Globus pallidus (tissue), 1 donor: ENCODE data around the gene BABAM2.

ENCODE experiments used
- DNase-seq: peaks from one replicate; pipeline ENCODE4 v3.0.0-alpha.2; 2015; ENCODE audit warnings: low spot score

The BABAM2 gene

GRCh38 chr2:28163627-28164279 is 273.2 kb downstream of the BABAM2 start:
- DNase-seq, result no peak

- DNase-seq, result peak; percentile 26
Measured at GRCh38 chr2:28164280-28164801, 273.8 kb downstream of the BABAM2 start.

- DNase-seq, result no peak
Measured at GRCh38 chr2:28165087-28165635, 274.6 kb downstream of the BABAM2 start.

- no peak for DNase-seq
Measured at GRCh38 chr2:28166956-28167355, 276.4 kb downstream of the BABAM2 start.

- DNase-seq, result no peak
Measured at GRCh38 chr2:28168376-28168775, 277.8 kb downstream of the BABAM2 start.

GRCh38 chr2:28169492-28169891 is 279.0 kb downstream of the BABAM2 start:
- DNase-seq, result no peak

GRCh38 chr2:28172114-28172898 is 281.8 kb downstream of the BABAM2 start:
- no peak for DNase-seq

- no peak for DNase-seq
Measured at GRCh38 chr2:28173377-28173776, 282.8 kb downstream of the BABAM2 start.

GRCh38 chr2:28174211-28174610 is 283.7 kb downstream of the BABAM2 start:
- DNase-seq, result no peak

GRCh38 chr2:28175028-28175427 is 284.5 kb downstream of the BABAM2 start:
- DNase-seq, result no peak

GRCh38 chr2:28178946-28179345 is 288.4 kb downstream of the BABAM2 start:
- no peak for DNase-seq

- DNase-seq, result no peak
Measured at GRCh38 chr2:28181801-28182200, 291.3 kb downstream of the BABAM2 start.

GRCh38 chr2:28182348-28182747 is 291.8 kb downstream of the BABAM2 start:
- DNase-seq, result no peak

- no peak for DNase-seq
Measured at GRCh38 chr2:28185153-28185552, 294.6 kb downstream of the BABAM2 start.

GRCh38 chr2:28185891-28186290 is 295.4 kb downstream of the BABAM2 start:
- DNase-seq, result no peak

- no peak for DNase-seq
Measured at GRCh38 chr2:28187186-28187585, 296.7 kb downstream of the BABAM2 start.

GRCh38 chr2:28188436-28188835 is 297.9 kb downstream of the BABAM2 start:
- no peak for DNase-seq

- no peak for DNase-seq
Measured at GRCh38 chr2:28193630-28194403, 303.3 kb downstream of the BABAM2 start.

GRCh38 chr2:28199995-28200679 is 309.6 kb downstream of the BABAM2 start:
- no peak for DNase-seq

GRCh38 chr2:28201671-28202180 is 311.2 kb downstream of the BABAM2 start:
- DNase-seq, result no peak

- no peak for DNase-seq
Measured at GRCh38 chr2:28202719-28203118, 312.2 kb downstream of the BABAM2 start.
